HepG2 (cell line): ENCODE results near the gene CA11. TPM values are rescaled to one million over a fixed set of nuclear protein-coding genes. Genes with fewer than 3 reads are reported as not detected.

Source experiments
- ATAC-seq: fragments of 200-7000 bp; cut with Tn5 transposase; 3 replicates; pipeline ENCODE4 v1.9.1; 2020; ENCODE audit warnings: mild to moderate bottlenecking, moderate library complexity
- BruUV-seq: library from RNA; stranded (reverse); fragments of 400-500 nt; replicated peaks from 2 replicates; lab custom pipeline; 2021; lab: Mats Ljungman, UMichigan
- CTCF ChIA-PET: fragments of 300-600 bp; formaldehyde crosslinking; extraction: SDS; loops from one replicate; lab custom pipeline; 2021; ENCODE audit warnings: low total read pairs, inconsistent platforms, low intra/inter-chr PET ratio; lab: Yijun Ruan, JAX
- POLR2A ChIA-PET: fragments of 350-600 bp; sonication (Branson Sonifier 250); formaldehyde crosslinking; loops from one replicate; lab custom pipeline; 2020; ENCODE audit warnings: antibody characterized with exemption, inconsistent platforms; lab: Yijun Ruan, JAX
- DNase-seq: peaks from one replicate; pipeline ENCODE4 v3.0.0-alpha.2; 2015; ENCODE audit warnings: low spot score
- FAIRE-seq: peaks from 3 replicates; lab custom pipeline; 2011; peaks lifted over from hg19 to GRCh38; lab: Jason Lieb, UNC
- H2AFZ ChIP-seq: one replicate; pipeline ENCODE4 v1.6.1; 2011; ENCODE audit warnings: low read length, inconsistent platforms
- H3K27ac ChIP-seq: fragments of 300-600 bp; 3 replicates; pipeline ENCODE4 v1.8.0; 2011; ENCODE audit warnings: mixed run types, mild to moderate bottlenecking, mixed read lengths, low read length, inconsistent platforms; ENCODE audit not compliant: insufficient read depth; ENCODE audit errors: extremely low read length
- H3K27me3 ChIP-seq, 2 experiments: fragments of 200-600 bp in 1 of 2; 2 replicates in 1 of 2; 3 replicates in 1 of 2; pipeline versions ENCODE4 v1.6.0 to v1.8.0; 2011; ENCODE audit warnings: low read length in 2 of 2, mild to moderate bottlenecking in 2 of 2, moderate library complexity in 2 of 2, inconsistent platforms in 1 of 2; ENCODE audit not compliant: insufficient read depth in 2 of 2, control insufficient read depth in 1 of 2
- H3K36me3 ChIP-seq, 2 experiments: fragments of 200-600 bp in 1 of 2; replicated peaks in 1 of 2; 2 replicates in 1 of 2; 3 replicates in 1 of 2; pipeline versions ENCODE4 v1.5.1 to v1.8.0; 2011; ENCODE audit warnings: low read length in 2 of 2, inconsistent platforms in 1 of 2; ENCODE audit not compliant: insufficient read depth in 2 of 2, control insufficient read depth in 1 of 2
- H3K4me1 ChIP-seq: 2 replicates; pipeline ENCODE4 v1.5.1; 2012; ENCODE audit warnings: low read length, inconsistent platforms; ENCODE audit not compliant: insufficient read depth
- H3K4me2 ChIP-seq: 2 replicates; pipeline ENCODE4 v1.6.0; 2011; ENCODE audit warnings: low read depth, low read length, inconsistent platforms
- H3K4me3 ChIP-seq, 3 experiments: fragments of 200-600 bp in 1 of 3; sonication (generic), shearing (Covaris generic) in 1 of 3; replicated peaks in 1 of 3; 2 replicates each; pipeline ENCODE4 v1.5.1; 2011 to 2016; ENCODE audit warnings: low read length in 3 of 3, inconsistent platforms in 2 of 3, low read depth in 2 of 3, mild to moderate bottlenecking in 2 of 3, control low read depth in 1 of 3, mixed read lengths in 1 of 3; ENCODE audit not compliant: insufficient read depth in 1 of 3
- H3K79me2 ChIP-seq: one replicate; pipeline ENCODE4 v1.6.1; 2011; ENCODE audit warnings: low read length, inconsistent platforms; ENCODE audit not compliant: insufficient read depth
- H3K9ac ChIP-seq: 2 replicates; pipeline ENCODE4 v1.6.0; 2011; ENCODE audit warnings: mild to moderate bottlenecking, low read depth, low read length, inconsistent platforms; ENCODE audit not compliant: insufficient read depth
- H3K9me3 ChIP-seq: 2 replicates; pipeline ENCODE4 v1.5.1; 2012; ENCODE audit warnings: mild to moderate bottlenecking, low read length
- H4K20me1 ChIP-seq: 2 replicates; pipeline ENCODE4 v1.6.0; 2011; ENCODE audit warnings: inconsistent platforms, mild to moderate bottlenecking, low read length, moderate library complexity; ENCODE audit not compliant: insufficient read depth
- HNRNPK ChIP-seq: fragments of 200-400 bp; formaldehyde crosslinking; IDR thresholded peaks from 2 replicates; pipeline ENCODE4 v1.6.1; 2018; ENCODE audit warnings: low read length, low read depth, moderate library complexity, mild to moderate bottlenecking; ENCODE audit not compliant: poor library complexity, severe bottlenecking
- NR2F6 ChIP-seq, 2 experiments: IDR thresholded peaks; 2 replicates each; pipeline ENCODE4 v1.6.1; 2016; ENCODE audit warnings: antibody characterized with exemption in 1 of 2, mild to moderate bottlenecking in 1 of 2
- PCBP1 ChIP-seq: fragments of 200-400 bp; formaldehyde crosslinking; IDR thresholded peaks from 2 replicates; pipeline ENCODE4 v1.6.1; 2017; ENCODE audit warnings: mild to moderate bottlenecking, low read depth, low read length, borderline replicate concordance
- PCBP2 ChIP-seq: fragments of 200-400 bp; formaldehyde crosslinking; optimal IDR thresholded peaks from 2 replicates; pipeline ENCODE3; 2018; ENCODE audit warnings: low read length, low read depth; ENCODE audit not compliant: poor library complexity, severe bottlenecking
- SYNCRIP ChIP-seq: fragments of 200-400 bp; formaldehyde crosslinking; IDR thresholded peaks from 2 replicates; pipeline ENCODE4 v1.6.1; 2018; ENCODE audit warnings: mild to moderate bottlenecking, low read depth, low read length; ENCODE audit not compliant: insufficient read depth
- ZKSCAN5 ChIP-seq: sonication (generic); formaldehyde crosslinking; IDR thresholded peaks from 2 replicates; pipeline ENCODE4 v1.5.1; 2020; ENCODE audit warnings: mild to moderate bottlenecking, missing genetic modification reagents
- ZMYM4 ChIP-seq: sonication (generic); formaldehyde crosslinking; IDR thresholded peaks from 2 replicates; pipeline ENCODE4 v1.8.1; 2023; ENCODE audit warnings: mild to moderate bottlenecking, missing genetic modification reagents
- ZNF253 ChIP-seq: sonication (generic); formaldehyde crosslinking; IDR thresholded peaks from 2 replicates; pipeline ENCODE4 v1.8.0; 2022; ENCODE audit warnings: mild to moderate bottlenecking, missing genetic modification reagents, borderline replicate concordance
- ZNF263 ChIP-seq: sonication (generic); formaldehyde crosslinking; IDR thresholded peaks from 2 replicates; pipeline ENCODE4 v1.4.0; 2020; ENCODE audit warnings: missing genetic modification reagents
- WGBS: methylation state at CpG from one replicate; pipeline ENCODE4 v1.1.6; 2017; ENCODE audit warnings: low lambda C conversion rate; 5-methylcytosine and 5-hydroxymethylcytosine counted together
- in situ Hi-C: cut with HindIII; loops from 2 replicates; pipeline ENCODE4 v1.10.0; 2017; ENCODE audit warnings: low pct_unique_long_range_greater_than_20kb; ENCODE audit not compliant: extremely low pct_ligation_motif_present
- intact Hi-C: fragments of 100-400 bp; cut with micrococcal nuclease; formaldehyde crosslinking; loops from one replicate; pipeline ENCODE4 v1.10.0; 2022; ENCODE audit not compliant: unreplicated experiment
- polyA plus RNA-seq, 8 experiments: library from polyadenylated mRNA; depleted of rRNA in 3 of 8; stranded (reverse) in 7 of 8; unstranded in 1 of 8; fragments of >200 nt; fragmentation: Illumina TruSeq in 4 of 8; extraction: Trizol in 4 of 8; gene quantifications; 2 replicates each; pipeline versions ENCODE4 v1.2.1 to v1.2.3, GENCODE V29; 2011 to 2016; ENCODE audit warnings: low read depth in 4 of 8, missing spikeins in 1 of 8, mixed read lengths in 1 of 8; ENCODE audit not compliant: insufficient read depth in 1 of 8
- total RNA-seq, 5 experiments: library from RNA; depleted of rRNA; stranded (reverse); fragments of >200 nt; fragmentation: Illumina TruSeq; extraction: Trizol; gene quantifications; 2 replicates each; pipeline ENCODE4 v1.2.3, GENCODE V29; 2016; ENCODE audit warnings: low read depth in 1 of 5

Gene CA11
- total and polyA plus RNA-seq, 2 of the 13 experiments (the other 11 are each of a cell fraction or from before 2014, with no cell fraction given): 0.41 to 0.58 TPM

GRCh38 chr19:48646722-48647216 is 782 bp upstream of the CA11 start:
- DNase-seq (no peak), FAIRE-seq (no peak), ATAC-seq (no peak)
- no peak overlapping the region; the same call in 1 of the 2 replicates for H3K9ac ChIP-seq
- H3K4me2 ChIP-seq: peak overlapping the region; percentile 88; the same call in 1 of the 2 replicates
- H3K9me3 ChIP-seq: no peaks in the 10 kb centered on the region
- peak; percentile 83 for TF ChIP-seq PCBP2
- peak; percentile 95 for TF ChIP-seq ZNF263 (CRISPR knock-in tag)
- no peak for TF ChIP-seq ZMYM4 (CRISPR knock-in tag)
- TF ChIP-seq SYNCRIP: no peak
- TF ChIP-seq ZNF253: no peak
- TF ChIP-seq NR2F6 (IDR thresholded peaks at IDR 0.05): no peak
- TF ChIP-seq NR2F6 (CRISPR knock-in tag; IDR thresholded peaks at IDR 0.05): no peak
- TF ChIP-seq ZKSCAN5 (CRISPR knock-in tag): 0 out of 2 replicates have a peak, but pooled peaks have one; percentile 36
- 0 out of 2 replicates have a peak, but pooled peaks have one; percentile 37 for TF ChIP-seq PCBP1
- TF ChIP-seq HNRNPK: peak; percentile 46
- POLR2A ChIA-PET: interaction anchor here (1.3 to 3.4 kb wide), 5 partner anchors 13 to 160 kb away, joined by 3 to 16 read pairs (median 7); partner anchors contain the start of genes RPL18 and SPHK2
- no TSS peak for BruUV-seq
- no peaks in the 10 kb centered on the region for H3K36me3 ChIP-seq
- intact Hi-C loops: loop anchor here (2.0 kb wide), 1 partner anchor 34 kb away; no protein-coding TSS in a partner anchor
- peaks cover 24% of the 10 kb centered on the region for H3K4me1 ChIP-seq
- in situ Hi-C loops: loop anchor here (5.0 kb wide), 2 partner anchors 141 to 196 kb away; no protein-coding TSS in a partner anchor
- H4K20me1 ChIP-seq: no peaks in the 10 kb centered on the region
- peak overlapping the region in 1 of 3 experiments; percentile 69; a peak in 1 of 6 replicates for H3K4me3 ChIP-seq
- no peaks in the 10 kb centered on the region for H3K79me2 ChIP-seq
- H3K27me3 ChIP-seq: peaks cover 0 to 1% of the 10 kb centered on the region in 2 experiments; a peak in 2 of 5 replicates
- WGBS: 12% methylated on average over 10 of the region's 10 CpGs
- H2AFZ ChIP-seq: no peak overlapping the region
- CTCF ChIA-PET: interaction anchor here (1.2 to 1.6 kb wide), 3 partner anchors 9 to 92 kb away, joined by 3 to 10 read pairs (median 7); partner anchors contain the start of gene DBP
- H3K27ac ChIP-seq: no peak overlapping the region
